ENCODE measurements around the gene CGB8. TPM values are rescaled to one million over a fixed set of nuclear protein-coding genes. Genes with fewer than 3 reads are reported as not detected.
"Not testable (repeated sequence)": the region's sequence is repeated elsewhere in the genome, so short reads cannot be mapped to it uniquely, and the experiment has no call there.

Gene CGB8
- total RNA-seq, 4 donors from 2014 or later: not detected

- Histone ChIP-seq H3K9me3 (no peaks in the 10 kb centered on the region), H3K36me3 (peaks cover 0 to 12% of the 10 kb centered on the region in 2 donors), H3K4me1 (peaks cover 18 to 26% of the 10 kb centered on the region in 2 donors), H3K4me3 (peak overlapping the region; percentile 88 to 99 (median 92)), H3K27me3 (no peaks in the 10 kb centered on the region), H3K27ac (peak overlapping the region; percentile 90 to 98 (median 92))
- no peak for DNase-seq
- TF ChIP-seq CTCF (IDR thresholded peaks at IDR 0.05 in 4 of 5, conservative IDR thresholded peaks at IDR 0.05 in 1 of 5): no peak
- TF ChIP-seq POLR2A (IDR thresholded peaks at IDR 0.05): no peak
- intact Hi-C loops (cut with DNase I; ENCODE audit: low total_unique reads): loop anchor here (1.0 kb wide), 1 partner anchor 9 kb away; no protein-coding TSS in a partner anchor
- in situ Hi-C loops (cut with MboI; ENCODE audit: low sequenced_read_pairs in 4 of 4): loop anchor here in 1 of 4 donors (10.0 kb wide), 1 partner anchor 120 kb away; no protein-coding TSS in a partner anchor
- no peak for ATAC-seq
These were observed 35.5 kb upstream of the CGB8 start for GRCh38 chr19:49084206-49085019.

DNA sequence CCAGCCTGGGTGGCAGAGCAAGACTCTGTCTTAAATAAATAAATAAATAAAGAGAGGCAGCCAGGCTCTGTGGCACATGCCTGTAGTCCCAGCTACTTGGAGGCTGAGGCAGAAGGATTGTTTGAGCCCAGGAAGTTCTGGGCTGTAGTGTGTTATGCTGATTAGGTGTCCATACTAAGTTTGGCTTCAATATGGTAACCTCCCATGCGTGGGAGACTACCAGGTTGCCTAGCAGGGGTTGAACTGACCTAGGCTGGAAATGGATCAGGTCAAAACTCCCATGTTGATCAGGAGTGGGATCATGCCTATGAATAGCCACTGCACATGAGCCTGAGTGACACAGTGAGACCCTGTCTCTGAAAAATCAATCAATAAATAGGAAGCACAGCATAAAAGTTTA lies 32.4 kb upstream of the CGB8 start:
- ATAC-seq (no peak), DNase-seq (no peak)
- Histone ChIP-seq H3K27me3 (no peaks in the 10 kb centered on the region), H3K4me3 (no peak overlapping the region), H3K4me1 (peaks cover 3 to 10% of the 10 kb centered on the region in 2 donors), H3K27ac (no peak overlapping the region), H3K9me3 (no peaks in the 10 kb centered on the region), H3K36me3 (no peaks in the 10 kb centered on the region)
- intact Hi-C loops (cut with DNase I; ENCODE audit: low total_unique reads) (no loop called here), in situ Hi-C loops (cut with MboI; ENCODE audit: low sequenced_read_pairs in 4 of 4) (loop anchor here in 1 of 4 donors (10.0 kb wide), 1 partner anchor 124 kb away; no protein-coding TSS in a partner anchor)
- TF ChIP-seq CTCF (IDR thresholded peaks at IDR 0.05 in 4 of 5, conservative IDR thresholded peaks at IDR 0.05 in 1 of 5) (no peak), POLR2A (IDR thresholded peaks at IDR 0.05) (no peak)

DNA sequence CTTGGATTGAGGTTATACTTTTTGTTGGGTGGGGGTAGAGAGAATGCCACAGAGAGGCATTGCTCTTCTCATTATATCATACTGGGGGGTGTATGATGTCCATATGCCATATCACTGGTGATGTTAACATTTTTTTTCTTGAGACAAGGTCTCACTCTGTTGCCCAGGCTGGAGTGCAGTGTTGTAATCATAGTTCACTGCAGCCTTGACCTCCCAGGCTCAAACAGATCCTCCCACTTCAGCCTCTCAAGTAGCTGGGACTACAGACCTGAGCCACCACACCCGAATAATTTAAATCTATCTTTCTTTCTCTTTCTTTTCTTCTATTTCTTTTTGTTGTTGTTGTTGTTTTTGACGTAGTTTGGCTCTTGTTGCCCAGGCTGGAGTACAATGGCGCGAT lies 31.5 kb upstream of the CGB8 start:
- H3K27ac ChIP-seq: no peak overlapping the region
- intact Hi-C loops (cut with DNase I; ENCODE audit: low total_unique reads): no loop called here
- in situ Hi-C loops (cut with MboI; ENCODE audit: low sequenced_read_pairs in 4 of 4): loop anchor here in 1 of 4 donors (10.0 kb wide), 1 partner anchor 124 kb away; no protein-coding TSS in a partner anchor

GRCh38 chr19:49074869-49075268 lies 26.0 kb upstream of the CGB8 start:
- H3K4me3 ChIP-seq; H3K9me3 ChIP-seq; H3K27me3 ChIP-seq; ATAC-seq; in situ Hi-C loops (cut with MboI; ENCODE audit: low sequenced_read_pairs in 4 of 4); H3K36me3 ChIP-seq: not testable (repeated sequence)
- peak; percentile 67 to 84 (median 80) for TF ChIP-seq CTCF (IDR thresholded peaks at IDR 0.05 in 4 of 5, conservative IDR thresholded peaks at IDR 0.05 in 1 of 5)
- intact Hi-C loops (cut with DNase I; ENCODE audit: low total_unique reads): loop anchor here (1.0 to 5.0 kb wide), 5 partner anchors 10 to 1963 kb away; partner anchors contain the start of genes GYS1, RUVBL2, SNRNP70 and ZC3H4
- peak; percentile 66 to 85 for DNase-seq
- peak overlapping the region; percentile 85 to 95 (median 92) for H3K27ac ChIP-seq
- H3K4me1 ChIP-seq: peaks cover 14 to 16% of the 10 kb centered on the region in 2 donors

More for the DNA sequence above, 31.5 kb upstream of the CGB8 start:
- no peak for DNase-seq
- Histone ChIP-seq H3K36me3 (no peaks in the 10 kb centered on the region), H3K27me3 (no peaks in the 10 kb centered on the region), H3K4me1 (peaks cover 0 to 5% of the 10 kb centered on the region in 2 donors), H3K4me3 (no peak overlapping the region), H3K9me3 (no peaks in the 10 kb centered on the region)
- ATAC-seq: no peak
- TF ChIP-seq CTCF (IDR thresholded peaks at IDR 0.05 in 4 of 5, conservative IDR thresholded peaks at IDR 0.05 in 1 of 5) (no peak), POLR2A (IDR thresholded peaks at IDR 0.05) (no peak)

Measured in gastrocnemius medialis (tissue), 4 donors.